K562 (cell line): ENCODE measurements around the gene CYSRT1. TPM values are rescaled to one million over a fixed set of nuclear protein-coding genes. Genes with fewer than 3 reads are reported as not detected.
A peak's percentile ranks its signal among the peaks of the same experiment; 100 is the strongest.

Experiments used
- ADNP ChIP-seq: fragments of 200-800 bp; sonication (Bioruptor generic); IDR thresholded peaks from 2 replicates; pipeline ENCODE4 v1.6.1; 2016; ENCODE audit warnings: missing genetic modification characterization, missing compliant biosample characterization
- BRCA1 ChIP-seq, 2 experiments: fragments of 450-650 bp in 1 of 2; sonication (generic) in 1 of 2; formaldehyde crosslinking in 1 of 2; IDR thresholded peaks; 2 replicates each; pipeline versions ENCODE4 v1.5.0 to v1.6.1; 2017 to 2020; ENCODE audit warnings: mild to moderate bottlenecking in 1 of 2, missing genetic modification reagents in 1 of 2
- HMG20B ChIP-seq: fragments of 250-450 bp; sonication (Bioruptor Pico); IDR thresholded peaks from 2 replicates; pipeline ENCODE4 v1.5.0; 2021; ENCODE audit warnings: mild to moderate bottlenecking
- KLF16 ChIP-seq: IDR thresholded peaks from 2 replicates; pipeline ENCODE4 v1.6.1; 2016; ENCODE audit warnings: antibody characterized with exemption
- MTF1 ChIP-seq: fragments of 250-450 bp; sonication (Bioruptor Pico); IDR thresholded peaks from 2 replicates; pipeline ENCODE4 v1.9.0; 2021; ENCODE audit warnings: moderate library complexity, mild to moderate bottlenecking, inconsistent platforms, borderline replicate concordance
- NR2C2 ChIP-seq, 2 experiments: fragments of 200-800 bp in 1 of 2; sonication (Bioruptor generic) in 1 of 2; sonication (generic) in 1 of 2; formaldehyde crosslinking in 1 of 2; IDR thresholded peaks; 2 replicates each; pipeline versions ENCODE4 v1.6.1 to v1.8.0; 2016 to 2022; ENCODE audit warnings: mild to moderate bottlenecking in 1 of 2, missing compliant biosample characterization in 1 of 2, missing genetic modification characterization in 1 of 2, missing genetic modification reagents in 1 of 2
- NRF1 ChIP-seq, 2 experiments: fragments of 450-650 bp; IDR thresholded peaks in 1 of 2; conservative IDR thresholded peaks in 1 of 2; 2 replicates each; pipeline ENCODE4 v1.6.1; 2014; ENCODE audit warnings: mild to moderate bottlenecking in 2 of 2
- PHF20 ChIP-seq: fragments of 450-650 bp; IDR thresholded peaks from 2 replicates; pipeline ENCODE4 v1.6.1; 2018; ENCODE audit not compliant: partially characterized antibody
- PHTF2 ChIP-seq: fragments of 250-450 bp; sonication (Bioruptor Pico); IDR thresholded peaks from 2 replicates; pipeline ENCODE4 v1.5.0; 2021; ENCODE audit warnings: mild to moderate bottlenecking
- RBM34 ChIP-seq: fragments of 200-400 bp; formaldehyde crosslinking; IDR thresholded peaks from 2 replicates; pipeline ENCODE4 v1.6.1; 2018; ENCODE audit warnings: low read length, borderline replicate concordance; ENCODE audit not compliant: insufficient read depth
- SMARCA5 ChIP-seq: fragments of 450-650 bp; IDR thresholded peaks from 2 replicates; pipeline ENCODE4 v1.6.1; 2016
- SRF ChIP-seq, 2 experiments: fragments of 250-450, 450-650 bp in 1 of 2; sonication (Bioruptor Pico) in 1 of 2; sonication (generic) in 1 of 2; formaldehyde crosslinking; IDR thresholded peaks; 2 replicates each; pipeline versions ENCODE4 v1.5.0 to v1.5.1; 2020 to 2022; ENCODE audit warnings: mild to moderate bottlenecking in 1 of 2, missing genetic modification reagents in 1 of 2
- ZFP1 ChIP-seq: fragments of 450-650 bp; formaldehyde crosslinking; IDR thresholded peaks from 2 replicates; pipeline ENCODE4 v1.4.0; 2020; ENCODE audit warnings: mild to moderate bottlenecking, mixed read lengths
- polyA plus RNA-seq, 8 experiments: library from polyadenylated mRNA; depleted of rRNA in 4 of 8; stranded (reverse) in 5 of 8; unstranded in 3 of 8; fragments of >200 nt; fragmentation: Nextera tagmentation in 2 of 8; fragmentation: Illumina TruSeq in 1 of 8; extraction: Ambion mirVana in 2 of 8; extraction: Trizol in 1 of 8; gene quantifications; 2 replicates each; pipeline versions ENCODE4 v1.2.1 to v1.2.3, GENCODE V29; 2011 to 2014; ENCODE audit warnings: inconsistent platforms in 1 of 8, missing spikeins in 1 of 8
- total RNA-seq, 7 experiments: library from RNA; depleted of rRNA in 6 of 7; stranded (reverse); fragments of >200 nt in 6 of 7; fragmentation: Illumina TruSeq in 2 of 7; extraction: Trizol in 2 of 7; gene quantifications; 2 replicates each; pipeline versions ENCODE4 v1.2.1 to v1.2.3, GENCODE V29; 2011 to 2021; ENCODE audit warnings: low replicate concordance in 1 of 7
- TF ChIP-seq, protein P1 (sequence below): fragments of 450-650 bp; conservative IDR thresholded peaks from 2 replicates; pipeline ENCODE4 v1.6.1; 2016; ENCODE audit warnings: missing genetic modification characterization, low read depth, mild to moderate bottlenecking, missing compliant biosample characterization, moderate library complexity
- TF ChIP-seq, protein P2 (sequence below), 2 experiments: IDR thresholded peaks; 2 replicates each; pipeline ENCODE4 v1.6.1; 2011; ENCODE audit warnings: borderline replicate concordance in 1 of 2, control low read depth in 1 of 2, low read depth in 1 of 2, low read length in 1 of 2, mild to moderate bottlenecking in 1 of 2, mixed read lengths in 1 of 2, moderate library complexity in 1 of 2; ENCODE audit not compliant: insufficient read depth in 1 of 2, insufficient read length in 1 of 2, poor library complexity in 1 of 2, severe bottlenecking in 1 of 2; ENCODE audit errors: extremely low read depth in 1 of 2
- TF ChIP-seq, protein P3 (sequence below): IDR thresholded peaks from 2 replicates; pipeline ENCODE4 v1.6.1; 2014; ENCODE audit warnings: antibody characterized with exemption
- TF ChIP-seq, protein P4 (sequence below): sonication (generic); formaldehyde crosslinking; IDR thresholded peaks from 2 replicates; pipeline ENCODE4 v1.8.1; 2023; ENCODE audit warnings: mild to moderate bottlenecking, missing genetic modification reagents
- TF ChIP-seq, protein P5 (sequence below): fragments of 250-450 bp; sonication (Bioruptor Pico); IDR thresholded peaks from 2 replicates; pipeline ENCODE4 v1.4.0; 2020; ENCODE audit warnings: mild to moderate bottlenecking, moderate library complexity, borderline replicate concordance

The CYSRT1 gene
- total and polyA plus RNA-seq, 9 of the 15 experiments (the other 6 are each of a cell fraction or from before 2014, with no cell fraction given) = 0.04 to 1.4 (median 0.42) TPM; not detected in 3

DNA sequence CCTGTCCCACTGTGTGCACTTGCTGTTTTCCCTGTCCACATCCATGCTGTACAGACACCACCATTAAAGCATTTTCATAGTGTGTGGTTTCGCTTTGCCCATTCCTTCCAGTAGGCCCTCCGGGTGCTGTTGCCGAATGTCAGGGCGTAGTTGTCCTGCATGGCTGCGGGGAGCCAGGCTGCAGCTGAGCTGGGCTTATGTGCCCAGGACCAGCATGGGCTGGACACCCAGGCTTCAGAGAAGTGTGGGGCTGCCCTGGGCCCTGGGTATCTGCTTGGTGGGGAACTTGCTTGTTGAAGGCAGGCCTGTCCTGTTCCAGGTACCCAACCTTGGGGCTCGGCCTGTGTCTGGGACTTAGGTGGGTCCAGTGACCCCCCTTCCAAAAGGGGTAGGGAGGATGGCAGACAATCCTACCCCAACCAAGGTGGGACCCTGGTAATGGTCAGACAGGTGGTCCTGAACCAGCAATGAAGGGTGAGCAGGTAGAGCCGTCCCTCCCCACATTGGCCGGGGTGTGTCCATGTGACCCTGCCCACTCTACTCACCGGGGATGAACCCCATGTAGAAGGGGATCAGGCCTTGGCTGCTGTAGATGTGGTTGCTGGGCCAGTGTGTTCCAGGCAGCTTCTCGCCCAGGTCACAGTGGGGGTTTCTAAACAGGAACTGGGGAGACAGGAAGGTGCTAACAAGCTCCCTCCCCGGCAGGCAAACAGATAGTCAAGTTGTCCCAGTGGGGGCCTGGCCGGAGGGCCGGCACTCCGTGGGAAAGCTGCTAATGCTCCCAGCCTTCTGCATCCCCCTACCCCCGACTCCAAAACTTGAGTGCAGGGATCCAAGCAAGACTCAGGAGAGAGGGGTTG, 18.9 kb downstream of the CYSRT1 start (continued):
- TF ChIP-seq, protein P1, sequence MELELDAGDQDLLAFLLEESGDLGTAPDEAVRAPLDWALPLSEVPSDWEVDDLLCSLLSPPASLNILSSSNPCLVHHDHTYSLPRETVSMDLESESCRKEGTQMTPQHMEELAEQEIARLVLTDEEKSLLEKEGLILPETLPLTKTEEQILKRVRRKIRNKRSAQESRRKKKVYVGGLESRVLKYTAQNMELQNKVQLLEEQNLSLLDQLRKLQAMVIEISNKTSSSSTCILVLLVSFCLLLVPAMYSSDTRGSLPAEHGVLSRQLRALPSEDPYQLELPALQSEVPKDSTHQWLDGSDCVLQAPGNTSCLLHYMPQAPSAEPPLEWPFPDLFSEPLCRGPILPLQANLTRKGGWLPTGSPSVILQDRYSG = no peak
- TF ChIP-seq, protein P2, sequence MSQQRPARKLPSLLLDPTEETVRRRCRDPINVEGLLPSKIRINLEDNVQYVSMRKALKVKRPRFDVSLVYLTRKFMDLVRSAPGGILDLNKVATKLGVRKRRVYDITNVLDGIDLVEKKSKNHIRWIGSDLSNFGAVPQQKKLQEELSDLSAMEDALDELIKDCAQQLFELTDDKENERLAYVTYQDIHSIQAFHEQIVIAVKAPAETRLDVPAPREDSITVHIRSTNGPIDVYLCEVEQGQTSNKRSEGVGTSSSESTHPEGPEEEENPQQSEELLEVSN (IDR thresholded peaks at IDR 0.05; ENCODE audit: borderline replicate concordance in 1 of 2, extremely low read depth in 1 of 2, insufficient read depth in 1 of 2, insufficient read length in 1 of 2, low read depth in 1 of 2, low read length in 1 of 2, poor library complexity in 1 of 2, severe bottlenecking in 1 of 2) = no peak
- TF ChIP-seq BRCA1 (IDR thresholded peaks at IDR 0.05) (no peak), BRCA1 (CRISPR knock-in tag; IDR thresholded peaks at IDR 0.05) (no peak), NR2C2 (CRISPR knock-in tag; IDR thresholded peaks at IDR 0.05) (no peak), NR2C2 (tag; IDR thresholded peaks at IDR 0.05) (no peak), SMARCA5 (no peak), MTF1 (no peak), PHF20 (no peak), NRF1 (conservative IDR thresholded peaks at IDR 0.05 in 1 of 2, IDR thresholded peaks at IDR 0.05 in 1 of 2) (no peak), ADNP (tag) (no peak), SRF (CRISPR knock-in tag; IDR thresholded peaks at IDR 0.05) (no peak), KLF16 (no peak), HMG20B (CRISPR knock-in tag) (no peak), PHTF2 (CRISPR knock-in tag) (no peak), RBM34 (no peak), ZFP1 (0 out of 2 replicates have a peak, but pooled peaks have one; percentile 14)
- TF ChIP-seq, protein P3, sequence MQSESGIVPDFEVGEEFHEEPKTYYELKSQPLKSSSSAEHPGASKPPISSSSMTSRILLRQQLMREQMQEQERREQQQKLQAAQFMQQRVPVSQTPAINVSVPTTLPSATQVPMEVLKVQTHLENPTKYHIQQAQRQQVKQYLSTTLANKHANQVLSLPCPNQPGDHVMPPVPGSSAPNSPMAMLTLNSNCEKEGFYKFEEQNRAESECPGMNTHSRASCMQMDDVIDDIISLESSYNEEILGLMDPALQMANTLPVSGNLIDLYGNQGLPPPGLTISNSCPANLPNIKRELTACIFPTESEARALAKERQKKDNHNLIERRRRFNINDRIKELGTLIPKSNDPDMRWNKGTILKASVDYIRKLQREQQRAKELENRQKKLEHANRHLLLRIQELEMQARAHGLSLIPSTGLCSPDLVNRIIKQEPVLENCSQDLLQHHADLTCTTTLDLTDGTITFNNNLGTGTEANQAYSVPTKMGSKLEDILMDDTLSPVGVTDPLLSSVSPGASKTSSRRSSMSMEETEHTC = no peak
- TF ChIP-seq, protein P4, sequence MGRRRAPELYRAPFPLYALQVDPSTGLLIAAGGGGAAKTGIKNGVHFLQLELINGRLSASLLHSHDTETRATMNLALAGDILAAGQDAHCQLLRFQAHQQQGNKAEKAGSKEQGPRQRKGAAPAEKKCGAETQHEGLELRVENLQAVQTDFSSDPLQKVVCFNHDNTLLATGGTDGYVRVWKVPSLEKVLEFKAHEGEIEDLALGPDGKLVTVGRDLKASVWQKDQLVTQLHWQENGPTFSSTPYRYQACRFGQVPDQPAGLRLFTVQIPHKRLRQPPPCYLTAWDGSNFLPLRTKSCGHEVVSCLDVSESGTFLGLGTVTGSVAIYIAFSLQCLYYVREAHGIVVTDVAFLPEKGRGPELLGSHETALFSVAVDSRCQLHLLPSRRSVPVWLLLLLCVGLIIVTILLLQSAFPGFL (CRISPR knock-in tag) = no peak
- TF ChIP-seq, protein P5, sequence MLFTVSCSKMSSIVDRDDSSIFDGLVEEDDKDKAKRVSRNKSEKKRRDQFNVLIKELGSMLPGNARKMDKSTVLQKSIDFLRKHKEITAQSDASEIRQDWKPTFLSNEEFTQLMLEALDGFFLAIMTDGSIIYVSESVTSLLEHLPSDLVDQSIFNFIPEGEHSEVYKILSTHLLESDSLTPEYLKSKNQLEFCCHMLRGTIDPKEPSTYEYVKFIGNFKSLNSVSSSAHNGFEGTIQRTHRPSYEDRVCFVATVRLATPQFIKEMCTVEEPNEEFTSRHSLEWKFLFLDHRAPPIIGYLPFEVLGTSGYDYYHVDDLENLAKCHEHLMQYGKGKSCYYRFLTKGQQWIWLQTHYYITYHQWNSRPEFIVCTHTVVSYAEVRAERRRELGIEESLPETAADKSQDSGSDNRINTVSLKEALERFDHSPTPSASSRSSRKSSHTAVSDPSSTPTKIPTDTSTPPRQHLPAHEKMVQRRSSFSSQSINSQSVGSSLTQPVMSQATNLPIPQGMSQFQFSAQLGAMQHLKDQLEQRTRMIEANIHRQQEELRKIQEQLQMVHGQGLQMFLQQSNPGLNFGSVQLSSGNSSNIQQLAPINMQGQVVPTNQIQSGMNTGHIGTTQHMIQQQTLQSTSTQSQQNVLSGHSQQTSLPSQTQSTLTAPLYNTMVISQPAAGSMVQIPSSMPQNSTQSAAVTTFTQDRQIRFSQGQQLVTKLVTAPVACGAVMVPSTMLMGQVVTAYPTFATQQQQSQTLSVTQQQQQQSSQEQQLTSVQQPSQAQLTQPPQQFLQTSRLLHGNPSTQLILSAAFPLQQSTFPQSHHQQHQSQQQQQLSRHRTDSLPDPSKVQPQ (CRISPR knock-in tag) = no peak
